GM23338 (cell line): ENCODE data around the gene AHR. TPM values are rescaled to one million over a fixed set of nuclear protein-coding genes. Genes with fewer than 3 reads are reported as not detected.

ENCODE experiments used
- ATAC-seq: fragments of 200-7000 bp; cut with Tn5 transposase; 3 replicates; pipeline ENCODE4 v1.9.1; 2020
- DNase-seq: peaks from one replicate; pipeline ENCODE4 v3.0.0-alpha.2; 2015; ENCODE audit warnings: low spot score
- H2AFZ ChIP-seq: fragments of 200-600 bp; sonication (generic); 2 replicates; pipeline ENCODE4 v1.8.0; 2016; ENCODE audit warnings: antibody characterized with exemption, mild to moderate bottlenecking, moderate library complexity
- H3F3A ChIP-seq: fragments of 200-600 bp; sonication (generic); replicated peaks from 2 replicates; pipeline ENCODE4 v1.8.0; 2017; ENCODE audit warnings: antibody characterized with exemption, mixed run types, low read depth
- H3K27ac ChIP-seq: fragments of 200-600 bp; sonication (generic); 2 replicates; pipeline ENCODE4 v1.6.1; 2016; ENCODE audit warnings: low read depth
- H3K27me3 ChIP-seq: fragments of 200-600 bp; sonication (generic); 2 replicates; pipeline ENCODE4 v1.8.0; 2016; ENCODE audit warnings: mild to moderate bottlenecking, mixed run types, moderate library complexity; ENCODE audit not compliant: insufficient read depth
- H3K36me3 ChIP-seq: fragments of 200-600 bp; sonication (generic); 2 replicates; pipeline ENCODE4 v1.8.0; 2016; ENCODE audit warnings: mild to moderate bottlenecking; ENCODE audit not compliant: insufficient read depth
- H3K4me1 ChIP-seq: fragments of 200-600 bp; sonication (generic); 2 replicates; pipeline ENCODE4 v1.8.0; 2016; ENCODE audit warnings: mild to moderate bottlenecking, moderate library complexity; ENCODE audit not compliant: insufficient read depth
- H3K4me2 ChIP-seq: fragments of 200-600 bp; sonication (generic); 2 replicates; pipeline ENCODE4 v1.7.1; 2017; ENCODE audit warnings: mixed run types
- H3K4me3 ChIP-seq: fragments of 200-600 bp; sonication (generic); 2 replicates; pipeline ENCODE4 v1.6.1; 2016; ENCODE audit warnings: mixed run types
- H3K79me2 ChIP-seq: fragments of 200-600 bp; sonication (generic); replicated peaks from 2 replicates; pipeline ENCODE4 v1.8.0; 2017; ENCODE audit warnings: mild to moderate bottlenecking; ENCODE audit not compliant: insufficient read depth
- H3K9me2 ChIP-seq: fragments of 200-600 bp; sonication (generic); 2 replicates; pipeline ENCODE4 v1.8.0; 2017; ENCODE audit not compliant: insufficient read depth
- H4K20me1 ChIP-seq: fragments of 200-600 bp; sonication (generic); replicated peaks from 2 replicates; pipeline ENCODE4 v1.8.0; 2017; ENCODE audit warnings: mild to moderate bottlenecking; ENCODE audit not compliant: insufficient read depth
- H3K27ac Mint-ChIP-seq: 2 replicates; pipeline ENCODE4 v1.8.0; 2020; ENCODE audit warnings: inconsistent platforms, mild to moderate bottlenecking, moderate library complexity, mixed read lengths
- H3K27me3 Mint-ChIP-seq: 3 replicates; pipeline ENCODE4 v1.8.0; 2022; ENCODE audit warnings: low read depth, mild to moderate bottlenecking, moderate library complexity, mixed read lengths, inconsistent platforms; ENCODE audit not compliant: insufficient read depth, poor library complexity
- H3K36me3 Mint-ChIP-seq: 3 replicates; pipeline ENCODE4 v1.8.0; 2021; ENCODE audit warnings: low read depth, mild to moderate bottlenecking, inconsistent platforms, moderate library complexity, mixed read lengths
- H3K4me1 Mint-ChIP-seq: 3 replicates; pipeline ENCODE4 v1.8.0; 2020; ENCODE audit warnings: mild to moderate bottlenecking, inconsistent platforms, mixed read lengths
- H3K4me3 Mint-ChIP-seq: 3 replicates; pipeline ENCODE4 v1.8.0; 2021; ENCODE audit warnings: moderate library complexity, mild to moderate bottlenecking, inconsistent platforms, mixed read lengths
- H3K9me3 Mint-ChIP-seq: 3 replicates; pipeline ENCODE4 v1.8.0; 2020; ENCODE audit warnings: moderate library complexity, mild to moderate bottlenecking, inconsistent platforms, mixed read lengths
- CREB1 ChIP-seq: fragments of 250-450 bp; sonication (Bioruptor Pico); IDR thresholded peaks from 2 replicates; pipeline ENCODE4 v1.5.0; 2020; ENCODE audit warnings: low read depth, mild to moderate bottlenecking, moderate library complexity
- EZH2 ChIP-seq: fragments of 200-600 bp; sonication (generic); IDR thresholded peaks from one replicate; pipeline ENCODE4 v1.8.0; 2017; ENCODE audit warnings: antibody characterized with exemption, mild to moderate bottlenecking, low read depth; ENCODE audit not compliant: unreplicated experiment
- EZH2phosphoT487 ChIP-seq: fragments of 200-600 bp; sonication (generic); IDR thresholded peaks from one replicate; pipeline ENCODE4 v1.8.1; 2018; ENCODE audit warnings: antibody characterized with exemption; ENCODE audit not compliant: unreplicated experiment
- NANOG ChIP-seq: IDR thresholded peaks from 2 replicates; pipeline ENCODE4 v1.6.1; 2016; ENCODE audit warnings: antibody characterized with exemption, borderline replicate concordance
- ZNF114 ChIP-seq: fragments of 250-450 bp; sonication (Bioruptor Pico); IDR thresholded peaks from 2 replicates; pipeline ENCODE4 v1.5.0; 2020; ENCODE audit warnings: mild to moderate bottlenecking, moderate library complexity
- polyA plus RNA-seq: library from polyadenylated mRNA; unstranded; fragments of >200 nt; fragmentation: Nextera tagmentation; extraction: Ambion mirVana; gene quantifications from 2 replicates; pipeline ENCODE4 v1.2.1, GENCODE V29; 2016
- total RNA-seq: library from RNA; depleted of rRNA; stranded (reverse); fragments of >200 nt; shearing (Covaris generic); gene quantifications from 2 replicates; pipeline ENCODE4 v1.2.3, GENCODE V29; 2014
- TF ChIP-seq, protein P1 (sequence below): IDR thresholded peaks from one replicate; pipeline ENCODE4 v1.6.1; 2018; ENCODE audit warnings: antibody characterized with exemption; ENCODE audit not compliant: unreplicated experiment
- TF ChIP-seq, protein P2 (sequence below): fragments of 250-450 bp; sonication (Bioruptor Pico); IDR thresholded peaks from 2 replicates; pipeline ENCODE4 v1.5.0; 2020; ENCODE audit warnings: mild to moderate bottlenecking, moderate library complexity
- TF ChIP-seq, protein P3 (sequence below), 2 experiments: fragments of 200-600 bp in 1 of 2; sonication (generic) in 1 of 2; conservative IDR thresholded peaks; 2 replicates each; pipeline versions ENCODE4 v1.5.1 to v1.6.1; 2016 to 2017; ENCODE audit warnings: antibody characterized with exemption in 2 of 2, low read depth in 2 of 2, mild to moderate bottlenecking in 2 of 2, moderate library complexity in 1 of 2
- TF ChIP-seq, protein P4 (sequence below): IDR thresholded peaks from 2 replicates; pipeline ENCODE4 v1.6.1; 2016; ENCODE audit warnings: antibody characterized with exemption

Gene AHR
- total and polyA plus RNA-seq, 2 experiments from 2014 or later, result 3.4 to 14.9 TPM

DNA sequence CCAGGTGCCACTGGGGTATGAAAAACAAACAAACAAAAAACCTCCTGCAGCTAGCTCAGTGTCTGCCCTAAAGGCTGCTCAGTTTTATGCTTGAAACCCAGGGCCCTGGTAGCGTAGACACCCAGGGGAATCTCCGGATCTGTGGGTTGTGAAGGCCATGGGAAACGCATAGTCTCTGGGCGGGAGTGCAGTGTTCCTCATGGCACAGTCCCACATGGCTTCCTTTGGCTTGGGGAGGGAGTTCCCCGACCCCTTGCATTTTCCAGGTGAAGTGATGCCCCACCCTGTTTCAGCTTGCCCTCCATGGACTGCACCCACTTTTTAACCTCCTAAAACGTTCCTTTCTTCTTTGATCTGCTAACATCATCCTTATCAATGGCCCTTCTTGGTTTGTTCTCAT is 56.0 kb downstream of the AHR start:
- Mint-ChIP-seq H3K9me3 (peaks cover 35% of the 10 kb centered on the region), H3K36me3 (peaks cover 51% of the 10 kb centered on the region), H3K4me3 (no peak overlapping the region), H3K27me3 (peaks cover 2% of the 10 kb centered on the region), H3K27ac (no peak overlapping the region), H3K4me1 (no peaks in the 10 kb centered on the region; the same call in 1 of the 3 replicates)
- Histone ChIP-seq H3K27me3 (no peaks in the 10 kb centered on the region), H3K36me3 (no peaks in the 10 kb centered on the region), H3K79me2 (no peaks in the 10 kb centered on the region; the same call in 1 of the 2 replicates), H2AFZ (no peak overlapping the region), H3F3A (no peaks in the 10 kb centered on the region), H3K27ac (no peak overlapping the region), H3K4me2 (no peak overlapping the region), H3K4me3 (no peak overlapping the region), H4K20me1 (no peaks in the 10 kb centered on the region), H3K4me1 (no peaks in the 10 kb centered on the region), H3K9me2 (peaks cover 8% of the 10 kb centered on the region; the same call in 1 of the 2 replicates)
- ATAC-seq, result no peak
- no peak for DNase-seq
- TF ChIP-seq, protein P1, sequence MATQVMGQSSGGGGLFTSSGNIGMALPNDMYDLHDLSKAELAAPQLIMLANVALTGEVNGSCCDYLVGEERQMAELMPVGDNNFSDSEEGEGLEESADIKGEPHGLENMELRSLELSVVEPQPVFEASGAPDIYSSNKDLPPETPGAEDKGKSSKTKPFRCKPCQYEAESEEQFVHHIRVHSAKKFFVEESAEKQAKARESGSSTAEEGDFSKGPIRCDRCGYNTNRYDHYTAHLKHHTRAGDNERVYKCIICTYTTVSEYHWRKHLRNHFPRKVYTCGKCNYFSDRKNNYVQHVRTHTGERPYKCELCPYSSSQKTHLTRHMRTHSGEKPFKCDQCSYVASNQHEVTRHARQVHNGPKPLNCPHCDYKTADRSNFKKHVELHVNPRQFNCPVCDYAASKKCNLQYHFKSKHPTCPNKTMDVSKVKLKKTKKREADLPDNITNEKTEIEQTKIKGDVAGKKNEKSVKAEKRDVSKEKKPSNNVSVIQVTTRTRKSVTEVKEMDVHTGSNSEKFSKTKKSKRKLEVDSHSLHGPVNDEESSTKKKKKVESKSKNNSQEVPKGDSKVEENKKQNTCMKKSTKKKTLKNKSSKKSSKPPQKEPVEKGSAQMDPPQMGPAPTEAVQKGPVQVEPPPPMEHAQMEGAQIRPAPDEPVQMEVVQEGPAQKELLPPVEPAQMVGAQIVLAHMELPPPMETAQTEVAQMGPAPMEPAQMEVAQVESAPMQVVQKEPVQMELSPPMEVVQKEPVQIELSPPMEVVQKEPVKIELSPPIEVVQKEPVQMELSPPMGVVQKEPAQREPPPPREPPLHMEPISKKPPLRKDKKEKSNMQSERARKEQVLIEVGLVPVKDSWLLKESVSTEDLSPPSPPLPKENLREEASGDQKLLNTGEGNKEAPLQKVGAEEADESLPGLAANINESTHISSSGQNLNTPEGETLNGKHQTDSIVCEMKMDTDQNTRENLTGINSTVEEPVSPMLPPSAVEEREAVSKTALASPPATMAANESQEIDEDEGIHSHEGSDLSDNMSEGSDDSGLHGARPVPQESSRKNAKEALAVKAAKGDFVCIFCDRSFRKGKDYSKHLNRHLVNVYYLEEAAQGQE, result no peak
- TF ChIP-seq, protein P2, sequence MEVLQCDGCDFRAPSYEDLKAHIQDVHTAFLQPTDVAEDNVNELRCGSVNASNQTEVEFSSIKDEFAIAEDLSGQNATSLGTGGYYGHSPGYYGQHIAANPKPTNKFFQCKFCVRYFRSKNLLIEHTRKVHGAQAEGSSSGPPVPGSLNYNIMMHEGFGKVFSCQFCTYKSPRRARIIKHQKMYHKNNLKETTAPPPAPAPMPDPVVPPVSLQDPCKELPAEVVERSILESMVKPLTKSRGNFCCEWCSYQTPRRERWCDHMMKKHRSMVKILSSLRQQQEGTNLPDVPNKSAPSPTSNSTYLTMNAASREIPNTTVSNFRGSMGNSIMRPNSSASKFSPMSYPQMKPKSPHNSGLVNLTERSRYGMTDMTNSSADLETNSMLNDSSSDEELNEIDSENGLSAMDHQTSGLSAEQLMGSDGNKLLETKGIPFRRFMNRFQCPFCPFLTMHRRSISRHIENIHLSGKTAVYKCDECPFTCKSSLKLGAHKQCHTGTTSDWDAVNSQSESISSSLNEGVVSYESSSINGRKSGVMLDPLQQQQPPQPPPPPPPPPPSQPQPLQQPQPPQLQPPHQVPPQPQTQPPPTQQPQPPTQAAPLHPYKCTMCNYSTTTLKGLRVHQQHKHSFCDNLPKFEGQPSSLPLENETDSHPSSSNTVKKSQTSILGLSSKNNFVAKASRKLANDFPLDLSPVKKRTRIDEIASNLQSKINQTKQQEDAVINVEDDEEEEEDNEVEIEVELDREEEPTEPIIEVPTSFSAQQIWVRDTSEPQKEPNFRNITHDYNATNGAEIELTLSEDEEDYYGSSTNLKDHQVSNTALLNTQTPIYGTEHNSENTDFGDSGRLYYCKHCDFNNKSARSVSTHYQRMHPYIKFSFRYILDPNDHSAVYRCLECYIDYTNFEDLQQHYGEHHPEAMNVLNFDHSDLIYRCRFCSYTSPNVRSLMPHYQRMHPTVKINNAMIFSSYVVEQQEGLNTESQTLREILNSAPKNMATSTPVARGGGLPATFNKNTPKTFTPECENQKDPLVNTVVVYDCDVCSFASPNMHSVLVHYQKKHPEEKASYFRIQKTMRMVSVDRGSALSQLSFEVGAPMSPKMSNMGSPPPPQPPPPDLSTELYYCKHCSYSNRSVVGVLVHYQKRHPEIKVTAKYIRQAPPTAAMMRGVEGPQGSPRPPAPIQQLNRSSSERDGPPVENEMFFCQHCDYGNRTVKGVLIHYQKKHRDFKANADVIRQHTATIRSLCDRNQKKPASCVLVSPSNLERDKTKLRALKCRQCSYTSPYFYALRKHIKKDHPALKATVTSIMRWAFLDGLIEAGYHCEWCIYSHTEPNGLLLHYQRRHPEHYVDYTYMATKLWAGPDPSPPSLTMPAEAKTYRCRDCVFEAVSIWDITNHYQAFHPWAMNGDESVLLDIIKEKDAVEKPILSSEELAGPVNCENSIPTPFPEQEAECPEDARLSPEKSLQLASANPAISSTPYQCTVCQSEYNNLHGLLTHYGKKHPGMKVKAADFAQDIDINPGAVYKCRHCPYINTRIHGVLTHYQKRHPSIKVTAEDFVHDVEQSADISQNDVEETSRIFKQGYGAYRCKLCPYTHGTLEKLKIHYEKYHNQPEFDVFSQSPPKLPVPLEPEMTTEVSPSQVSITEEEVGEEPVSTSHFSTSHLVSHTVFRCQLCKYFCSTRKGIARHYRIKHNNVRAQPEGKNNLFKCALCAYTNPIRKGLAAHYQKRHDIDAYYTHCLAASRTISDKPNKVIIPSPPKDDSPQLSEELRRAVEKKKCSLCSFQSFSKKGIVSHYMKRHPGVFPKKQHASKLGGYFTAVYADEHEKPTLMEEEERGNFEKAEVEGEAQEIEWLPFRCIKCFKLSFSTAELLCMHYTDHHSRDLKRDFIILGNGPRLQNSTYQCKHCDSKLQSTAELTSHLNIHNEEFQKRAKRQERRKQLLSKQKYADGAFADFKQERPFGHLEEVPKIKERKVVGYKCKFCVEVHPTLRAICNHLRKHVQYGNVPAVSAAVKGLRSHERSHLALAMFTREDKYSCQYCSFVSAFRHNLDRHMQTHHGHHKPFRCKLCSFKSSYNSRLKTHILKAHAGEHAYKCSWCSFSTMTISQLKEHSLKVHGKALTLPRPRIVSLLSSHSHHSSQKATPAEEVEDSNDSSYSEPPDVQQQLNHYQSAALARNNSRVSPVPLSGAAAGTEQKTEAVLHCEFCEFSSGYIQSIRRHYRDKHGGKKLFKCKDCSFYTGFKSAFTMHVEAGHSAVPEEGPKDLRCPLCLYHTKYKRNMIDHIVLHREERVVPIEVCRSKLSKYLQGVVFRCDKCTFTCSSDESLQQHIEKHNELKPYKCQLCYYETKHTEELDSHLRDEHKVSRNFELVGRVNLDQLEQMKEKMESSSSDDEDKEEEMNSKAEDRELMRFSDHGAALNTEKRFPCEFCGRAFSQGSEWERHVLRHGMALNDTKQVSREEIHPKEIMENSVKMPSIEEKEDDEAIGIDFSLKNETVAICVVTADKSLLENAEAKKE (CRISPR knock-in tag), result no peak
- TF ChIP-seq, protein P3, sequence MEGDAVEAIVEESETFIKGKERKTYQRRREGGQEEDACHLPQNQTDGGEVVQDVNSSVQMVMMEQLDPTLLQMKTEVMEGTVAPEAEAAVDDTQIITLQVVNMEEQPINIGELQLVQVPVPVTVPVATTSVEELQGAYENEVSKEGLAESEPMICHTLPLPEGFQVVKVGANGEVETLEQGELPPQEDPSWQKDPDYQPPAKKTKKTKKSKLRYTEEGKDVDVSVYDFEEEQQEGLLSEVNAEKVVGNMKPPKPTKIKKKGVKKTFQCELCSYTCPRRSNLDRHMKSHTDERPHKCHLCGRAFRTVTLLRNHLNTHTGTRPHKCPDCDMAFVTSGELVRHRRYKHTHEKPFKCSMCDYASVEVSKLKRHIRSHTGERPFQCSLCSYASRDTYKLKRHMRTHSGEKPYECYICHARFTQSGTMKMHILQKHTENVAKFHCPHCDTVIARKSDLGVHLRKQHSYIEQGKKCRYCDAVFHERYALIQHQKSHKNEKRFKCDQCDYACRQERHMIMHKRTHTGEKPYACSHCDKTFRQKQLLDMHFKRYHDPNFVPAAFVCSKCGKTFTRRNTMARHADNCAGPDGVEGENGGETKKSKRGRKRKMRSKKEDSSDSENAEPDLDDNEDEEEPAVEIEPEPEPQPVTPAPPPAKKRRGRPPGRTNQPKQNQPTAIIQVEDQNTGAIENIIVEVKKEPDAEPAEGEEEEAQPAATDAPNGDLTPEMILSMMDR (conservative IDR thresholded peaks at IDR 0.05; ENCODE audit: low read depth in 2 of 2), result no peak
- TF ChIP-seq EZH2 (no peak), ZNF114 (no peak), EZH2phosphoT487 (no peak), NANOG (no peak), CREB1 (CRISPR knock-in tag) (no peak)
- TF ChIP-seq, protein P4, sequence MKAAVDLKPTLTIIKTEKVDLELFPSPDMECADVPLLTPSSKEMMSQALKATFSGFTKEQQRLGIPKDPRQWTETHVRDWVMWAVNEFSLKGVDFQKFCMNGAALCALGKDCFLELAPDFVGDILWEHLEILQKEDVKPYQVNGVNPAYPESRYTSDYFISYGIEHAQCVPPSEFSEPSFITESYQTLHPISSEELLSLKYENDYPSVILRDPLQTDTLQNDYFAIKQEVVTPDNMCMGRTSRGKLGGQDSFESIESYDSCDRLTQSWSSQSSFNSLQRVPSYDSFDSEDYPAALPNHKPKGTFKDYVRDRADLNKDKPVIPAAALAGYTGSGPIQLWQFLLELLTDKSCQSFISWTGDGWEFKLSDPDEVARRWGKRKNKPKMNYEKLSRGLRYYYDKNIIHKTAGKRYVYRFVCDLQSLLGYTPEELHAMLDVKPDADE, result no peak
